ENCODE data around the gene LONP2.

DNA sequence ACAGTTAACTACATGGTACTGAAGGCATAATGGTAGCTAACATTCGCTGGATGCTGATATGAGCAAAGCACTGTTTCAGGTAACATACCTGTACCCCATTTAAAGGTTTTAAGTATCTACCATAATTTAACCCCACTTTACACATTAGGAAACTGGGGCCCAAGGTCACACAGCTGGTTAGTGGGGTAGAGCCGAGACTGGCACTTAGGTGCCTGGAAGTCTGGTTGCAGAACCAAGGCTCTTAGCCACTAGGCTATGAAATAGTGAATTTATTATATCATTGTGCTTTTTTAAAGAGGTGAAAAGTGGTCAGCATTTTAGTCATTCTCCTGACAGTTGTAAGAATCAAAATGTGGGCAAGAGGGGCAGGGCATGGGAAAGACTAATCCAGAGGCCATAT, 115.9 kb downstream of the LONP2 start:
- TF ChIP-seq CTCF (IDR thresholded peaks at IDR 0.05; ENCODE audit: low read length) = no peak
- TF ChIP-seq EZH2phosphoT487 (IDR thresholded peaks at IDR 0.05; ENCODE audit: low read length) = no peak
- no peak for TF ChIP-seq EZH2 (optimal IDR thresholded peaks at IDR 0.05; ENCODE audit: low read depth, low read length)
